Effector memory CD4-positive, alpha-beta T cell (primary cell): ENCODE results near the gene SLC6A18.

Experiments
- DNase-seq, 3 donors: peaks; one replicate each; pipeline ENCODE4 v3.0.0-alpha.2; 2020
- H3K27ac ChIP-seq: 2 replicates; pipeline ENCODE4 v1.7.0; 2013; ENCODE audit warnings: mild to moderate bottlenecking, low read length, moderate library complexity; ENCODE audit not compliant: insufficient read depth, poor library complexity, severe bottlenecking
- H3K27me3 ChIP-seq: replicated peaks from 2 replicates; pipeline ENCODE4 v1.7.0; 2013; ENCODE audit warnings: mild to moderate bottlenecking, low read length; ENCODE audit not compliant: insufficient read depth, control insufficient read depth, poor library complexity, severe bottlenecking
- H3K36me3 ChIP-seq: 2 replicates; pipeline ENCODE4 v1.7.0; 2013; ENCODE audit warnings: mild to moderate bottlenecking, low read length, moderate library complexity; ENCODE audit not compliant: control insufficient read depth, insufficient read depth
- H3K4me1 ChIP-seq: 2 replicates; pipeline ENCODE4 v1.7.0; 2013; ENCODE audit warnings: low read length, mild to moderate bottlenecking; ENCODE audit not compliant: control insufficient read depth, insufficient read depth, poor library complexity, severe bottlenecking
- H3K4me3 ChIP-seq: 2 replicates; pipeline ENCODE4 v1.7.0; 2013; ENCODE audit warnings: low read length, low read depth, mild to moderate bottlenecking; ENCODE audit not compliant: insufficient read depth, poor library complexity, severe bottlenecking
- H3K9me3 ChIP-seq: 2 replicates; pipeline ENCODE4 v1.7.0; 2013; ENCODE audit warnings: mild to moderate bottlenecking, low read length, moderate library complexity; ENCODE audit not compliant: control insufficient read depth

The SLC6A18 gene

GRCh38 chr5:1251678-1252580 lies 26.7 kb downstream of the SLC6A18 start:
- Histone ChIP-seq H3K36me3 (no peaks in the 10 kb centered on the region), H3K9me3 (no peaks in the 10 kb centered on the region), H3K27me3 (no peaks in the 10 kb centered on the region)

GRCh38 chr5:1252681-1253080 lies 27.5 kb downstream of the SLC6A18 start:
- no peaks in the 10 kb centered on the region for H3K27me3 ChIP-seq
- no peak overlapping the region for H3K27ac ChIP-seq
- peaks cover 16% of the 10 kb centered on the region for H3K4me1 ChIP-seq
- no peak overlapping the region for H3K4me3 ChIP-seq
- no peak for DNase-seq
- no peaks in the 10 kb centered on the region for H3K36me3 ChIP-seq
- H3K9me3 ChIP-seq: no peaks in the 10 kb centered on the region

More at GRCh38 chr5:1251678-1252580, 26.7 kb downstream of the SLC6A18 start:
- no peak overlapping the region for H3K27ac ChIP-seq
- H3K4me1 ChIP-seq: peaks cover 16% of the 10 kb centered on the region
- H3K4me3 ChIP-seq: no peak overlapping the region
- DNase-seq: no peak

GRCh38 chr5:1253456-1254105 lies 28.4 kb downstream of the SLC6A18 start:
- Histone ChIP-seq H3K27ac (no peak overlapping the region), H3K36me3 (no peaks in the 10 kb centered on the region), H3K27me3 (no peaks in the 10 kb centered on the region), H3K9me3 (no peaks in the 10 kb centered on the region), H3K4me1 (peaks cover 16% of the 10 kb centered on the region), H3K4me3 (no peak overlapping the region)
- DNase-seq: no peak

- H3K36me3 ChIP-seq: no peaks in the 10 kb centered on the region
- H3K27me3 ChIP-seq: no peaks in the 10 kb centered on the region
- H3K4me1 ChIP-seq: peaks cover 16% of the 10 kb centered on the region
- DNase-seq: no peak
- no peak overlapping the region for H3K4me3 ChIP-seq
- H3K27ac ChIP-seq: no peak overlapping the region
- H3K9me3 ChIP-seq: no peaks in the 10 kb centered on the region
These were observed 29.0 kb downstream of the SLC6A18 start for GRCh38 chr5:1254196-1254595.

- Histone ChIP-seq H3K4me3 (peak overlapping the region; percentile 39), H3K27ac (no peak overlapping the region), H3K27me3 (no peaks in the 10 kb centered on the region), H3K4me1 (peaks cover 16% of the 10 kb centered on the region), H3K36me3 (no peaks in the 10 kb centered on the region), H3K9me3 (no peaks in the 10 kb centered on the region)
- peak; percentile 23 to 34 (median 25) for DNase-seq
These were observed 29.9 kb downstream of the SLC6A18 start for GRCh38 chr5:1255081-1255561.

GRCh38 chr5:1256776-1257175 lies 31.6 kb downstream of the SLC6A18 start:
- Histone ChIP-seq H3K4me3 (no peak overlapping the region), H3K27me3 (no peaks in the 10 kb centered on the region), H3K36me3 (no peaks in the 10 kb centered on the region), H3K9me3 (no peaks in the 10 kb centered on the region), H3K4me1 (peaks cover 16% of the 10 kb centered on the region), H3K27ac (no peak overlapping the region)
- DNase-seq: no peak

- no peaks in the 10 kb centered on the region for H3K27me3 ChIP-seq
- no peaks in the 10 kb centered on the region for H3K9me3 ChIP-seq
- no peak for DNase-seq
- H3K36me3 ChIP-seq: no peaks in the 10 kb centered on the region
- H3K4me3 ChIP-seq: no peak overlapping the region
- H3K27ac ChIP-seq: no peak overlapping the region
- peaks cover 16% of the 10 kb centered on the region for H3K4me1 ChIP-seq
These were observed 32.2 kb downstream of the SLC6A18 start for GRCh38 chr5:1257363-1257762.

- H3K4me3 ChIP-seq: no peak overlapping the region
- H3K36me3 ChIP-seq: no peaks in the 10 kb centered on the region
- H3K27me3 ChIP-seq: no peaks in the 10 kb centered on the region
- no peak overlapping the region for H3K27ac ChIP-seq
- H3K9me3 ChIP-seq: no peaks in the 10 kb centered on the region
- peaks cover 16% of the 10 kb centered on the region for H3K4me1 ChIP-seq
- DNase-seq: no peak
These were observed 32.7 kb downstream of the SLC6A18 start for GRCh38 chr5:1257841-1258240.

GRCh38 chr5:1259806-1260480 lies 34.8 kb downstream of the SLC6A18 start:
- Histone ChIP-seq H3K9me3 (no peaks in the 10 kb centered on the region), H3K36me3 (no peaks in the 10 kb centered on the region), H3K4me1 (peaks cover 8% of the 10 kb centered on the region), H3K27me3 (no peaks in the 10 kb centered on the region), H3K4me3 (no peak overlapping the region), H3K27ac (no peak overlapping the region)
- DNase-seq: no peak
